Measurements from ENCODE around the gene ELOF1. TPM values are rescaled to one million over a fixed set of nuclear protein-coding genes. Genes with fewer than 3 reads are reported as not detected.
A peak's percentile ranks its signal among the peaks of the same experiment; 100 is the strongest.

Gene ELOF1
- total RNA-seq, 1 donor from 2014 or later: 28.0 TPM

GRCh38 chr19:11540645-11541044, 18.4 kb downstream of the ELOF1 start:
- Histone ChIP-seq H3K27ac (peak overlapping the region; percentile 94), H3K9me3 (no peaks in the 10 kb centered on the region), H3K4me3 (peak overlapping the region; percentile 43 to 56), H3K27me3 (no peaks in the 10 kb centered on the region), H3K36me3 (no peaks in the 10 kb centered on the region), H3K4me1 (peaks cover 32% of the 10 kb centered on the region)
- TF ChIP-seq POLR2AphosphoS5 (IDR thresholded peaks at IDR 0.05; ENCODE audit: insufficient read depth in 1 of 2, low read depth in 1 of 2) (no peak), POLR2A (IDR thresholded peaks at IDR 0.05) (no peak), CTCF (IDR thresholded peaks at IDR 0.05) (no peak)
- intact Hi-C loops (cut with DNase I): no loop called here
- DNase-seq (ENCODE audit: extremely low spot score in 2 of 2): no peak

- Histone ChIP-seq H3K4me3 (peak overlapping the region; percentile 43 to 56), H3K9me3 (no peaks in the 10 kb centered on the region), H3K4me1 (peaks cover 39% of the 10 kb centered on the region), H3K27me3 (no peaks in the 10 kb centered on the region), H3K36me3 (no peaks in the 10 kb centered on the region), H3K27ac (peak overlapping the region; percentile 94)
- no peak for DNase-seq (ENCODE audit: extremely low spot score in 2 of 2)
- intact Hi-C loops (cut with DNase I): no loop called here
- TF ChIP-seq CTCF (IDR thresholded peaks at IDR 0.05) (no peak), POLR2A (IDR thresholded peaks at IDR 0.05) (no peak), POLR2AphosphoS5 (IDR thresholded peaks at IDR 0.05; ENCODE audit: insufficient read depth in 1 of 2, low read depth in 1 of 2) (peak in 1 of 2 donors; percentile 77)
Measured at GRCh38 chr19:11539495-11540365, 19.3 kb downstream of the ELOF1 start.

- peak; percentile 71 to 97 for TF ChIP-seq POLR2AphosphoS5 (IDR thresholded peaks at IDR 0.05; ENCODE audit: insufficient read depth in 1 of 2, low read depth in 1 of 2)
- peak in 1 of 2 donors; percentile 74 for TF ChIP-seq POLR2A (IDR thresholded peaks at IDR 0.05)
- TF ChIP-seq CTCF (IDR thresholded peaks at IDR 0.05): no peak
- intact Hi-C loops (cut with DNase I): no loop called here
- H3K9me3 ChIP-seq: no peaks in the 10 kb centered on the region
- DNase-seq (ENCODE audit: extremely low spot score in 2 of 2): no peak
- no peaks in the 10 kb centered on the region for H3K36me3 ChIP-seq
- peak within 1 kb of the TSS; percentile 94 for H3K27ac ChIP-seq
- H3K4me3 ChIP-seq: peak within 1 kb of the TSS; percentile 43 to 56
- peaks cover 39% of the 10 kb centered on the region for H3K4me1 ChIP-seq
- H3K27me3 ChIP-seq: no peaks in the 10 kb centered on the region
Measured at GRCh38 chr19:11538232-11539036, 20.6 kb downstream of the ELOF1 start, which contains the start of gene CNN1. CNN1 (plus strand) TSS chr19:11538851; CDS start chr19:11538928, 77 bp downstream.

- Histone ChIP-seq H3K36me3 (no peaks in the 10 kb centered on the region), H3K27ac (peak overlapping the region; percentile 94), H3K4me1 (peaks cover 39% of the 10 kb centered on the region), H3K27me3 (no peaks in the 10 kb centered on the region), H3K4me3 (peak overlapping the region; percentile 25 to 42), H3K9me3 (no peaks in the 10 kb centered on the region)
- DNase-seq (ENCODE audit: extremely low spot score in 2 of 2): no peak
- intact Hi-C loops (cut with DNase I): no loop called here
- peak; percentile 55 to 84 (median 64) for TF ChIP-seq CTCF (IDR thresholded peaks at IDR 0.05)
- TF ChIP-seq POLR2A (IDR thresholded peaks at IDR 0.05): peak in 1 of 2 donors; percentile 21
- TF ChIP-seq POLR2AphosphoS5 (IDR thresholded peaks at IDR 0.05; ENCODE audit: insufficient read depth in 1 of 2, low read depth in 1 of 2): peak; percentile 56 to 86
Measured at GRCh38 chr19:11535792-11536595, 23.0 kb downstream of the ELOF1 start.
